GM18511 (cell line): ENCODE data around the gene NOL4L.

ENCODE experiments used
- ATAC-seq: cut with Tn5 transposase; IDR thresholded peaks from one replicate; pipeline ENCODE4 v1.9.1; 2021; ENCODE audit warnings: mild to moderate bottlenecking, moderate library complexity; ENCODE audit not compliant: unreplicated experiment

The NOL4L gene

DNA sequence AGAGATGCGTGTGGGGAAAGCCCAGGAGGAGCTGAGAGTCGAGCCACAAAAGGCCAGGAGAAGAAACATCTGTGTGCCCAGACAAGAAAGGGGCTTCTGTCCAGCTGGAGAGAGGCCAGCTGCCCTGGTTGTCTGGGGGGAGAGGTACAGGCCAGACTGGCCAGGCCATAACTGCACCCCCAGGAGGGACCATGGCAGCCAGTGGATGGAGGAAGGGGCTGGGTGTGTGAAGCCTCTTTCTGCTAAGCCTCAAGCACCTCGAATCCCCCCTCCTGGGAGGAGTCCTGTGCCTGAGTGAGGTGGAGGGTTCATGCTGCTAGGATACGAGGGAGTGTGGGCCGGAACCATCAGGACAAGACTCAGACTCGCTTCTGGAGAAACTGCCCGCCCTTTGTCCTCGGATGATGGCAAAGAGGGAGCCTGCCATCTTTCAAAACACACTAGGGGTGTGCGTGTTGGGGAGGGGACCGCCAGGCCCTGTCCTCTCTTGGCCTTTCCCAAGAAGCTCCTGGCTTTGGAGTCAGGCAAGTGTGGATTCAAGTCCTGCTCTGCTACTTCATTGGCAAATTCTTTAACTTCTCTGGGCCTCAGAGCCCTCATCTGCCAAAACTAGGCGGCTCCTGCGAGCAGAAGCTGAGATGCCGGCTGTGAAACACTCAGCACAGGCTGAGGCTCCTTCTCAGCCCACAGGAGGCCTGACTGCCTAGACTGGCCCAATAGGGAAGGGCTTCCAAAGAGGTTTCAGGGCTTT, 136.7 kb downstream of the NOL4L start:
- ATAC-seq, result no peak

- no peak for ATAC-seq
These were observed 137.8 kb downstream of the NOL4L start for GRCh38 chr20:32447136-32448027.

DNA sequence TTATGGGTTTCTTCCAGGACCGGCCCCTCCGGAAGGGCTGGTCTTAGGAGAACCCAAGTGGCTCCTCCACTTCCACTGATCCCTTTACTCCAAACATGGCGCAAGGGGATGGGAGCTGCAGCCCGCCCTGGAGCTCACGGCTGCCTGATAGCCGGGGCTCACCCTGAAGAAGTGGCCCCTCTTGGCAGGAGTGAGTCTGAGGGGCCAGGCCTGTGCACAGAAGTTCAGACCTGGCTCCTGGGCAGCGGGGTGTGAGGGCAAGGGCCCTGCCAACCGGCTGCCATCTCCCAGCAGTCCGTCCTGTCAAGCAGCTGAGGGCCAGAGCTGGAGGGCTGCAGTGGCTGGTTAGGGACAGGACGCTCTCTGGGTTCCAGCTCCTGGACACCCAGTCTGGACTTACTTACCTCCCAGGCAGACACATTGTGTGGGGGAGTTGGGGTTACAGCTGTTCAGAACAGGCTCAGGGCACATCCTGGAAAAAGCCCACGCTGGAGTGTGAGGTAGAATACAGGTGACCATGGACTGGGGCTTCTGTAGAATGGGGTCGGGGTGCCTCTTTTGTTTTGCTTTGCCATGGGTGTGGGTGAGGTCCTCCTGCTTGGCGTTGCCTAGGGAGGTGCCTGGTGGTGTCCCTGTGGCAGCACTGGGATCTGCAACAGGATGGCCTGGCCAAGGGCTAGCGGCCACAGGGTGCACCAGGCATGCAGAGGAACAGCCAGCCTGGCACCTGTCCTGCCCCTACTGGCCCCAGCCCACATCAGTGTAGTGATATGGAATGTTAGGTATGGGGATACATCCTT, 138.6 kb downstream of the NOL4L start:
- ATAC-seq, result no peak

DNA sequence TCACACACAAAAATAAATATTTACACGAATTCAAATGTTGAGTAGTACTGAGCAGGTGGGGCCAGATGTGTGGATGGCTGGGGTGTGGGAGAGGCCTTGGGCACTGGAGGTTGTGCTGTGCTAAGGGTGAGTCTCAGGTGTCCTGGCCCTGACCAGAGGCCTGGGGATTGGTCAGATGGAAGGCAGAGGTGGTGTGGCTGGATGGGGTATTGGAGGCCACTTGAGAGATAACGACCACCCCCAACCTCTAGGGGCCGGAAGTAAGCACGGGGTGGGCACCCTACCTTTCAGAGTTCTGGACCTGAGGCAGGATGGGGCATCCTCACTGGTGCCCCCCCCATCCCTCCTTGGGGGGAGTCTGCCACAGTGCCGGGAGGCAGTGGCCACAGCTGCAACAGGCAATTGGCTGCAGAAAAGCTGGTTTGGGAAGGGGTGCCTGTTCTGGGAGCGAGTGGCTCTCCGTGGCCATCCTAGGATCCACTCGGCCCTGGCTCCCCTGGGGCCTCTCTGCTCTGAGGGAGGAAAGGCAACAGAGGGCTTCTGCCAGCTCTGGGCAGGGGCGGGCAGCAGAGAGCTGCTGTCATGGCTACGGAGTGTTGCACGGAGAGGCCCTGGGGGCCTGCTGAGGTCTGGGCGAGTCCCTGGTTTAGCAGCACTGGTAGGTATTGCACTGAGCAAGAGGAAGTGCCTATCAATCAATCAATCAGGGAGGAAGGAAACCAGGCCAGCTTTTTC, 139.4 kb downstream of the NOL4L start:
- peak; percentile 72 for ATAC-seq

DNA sequence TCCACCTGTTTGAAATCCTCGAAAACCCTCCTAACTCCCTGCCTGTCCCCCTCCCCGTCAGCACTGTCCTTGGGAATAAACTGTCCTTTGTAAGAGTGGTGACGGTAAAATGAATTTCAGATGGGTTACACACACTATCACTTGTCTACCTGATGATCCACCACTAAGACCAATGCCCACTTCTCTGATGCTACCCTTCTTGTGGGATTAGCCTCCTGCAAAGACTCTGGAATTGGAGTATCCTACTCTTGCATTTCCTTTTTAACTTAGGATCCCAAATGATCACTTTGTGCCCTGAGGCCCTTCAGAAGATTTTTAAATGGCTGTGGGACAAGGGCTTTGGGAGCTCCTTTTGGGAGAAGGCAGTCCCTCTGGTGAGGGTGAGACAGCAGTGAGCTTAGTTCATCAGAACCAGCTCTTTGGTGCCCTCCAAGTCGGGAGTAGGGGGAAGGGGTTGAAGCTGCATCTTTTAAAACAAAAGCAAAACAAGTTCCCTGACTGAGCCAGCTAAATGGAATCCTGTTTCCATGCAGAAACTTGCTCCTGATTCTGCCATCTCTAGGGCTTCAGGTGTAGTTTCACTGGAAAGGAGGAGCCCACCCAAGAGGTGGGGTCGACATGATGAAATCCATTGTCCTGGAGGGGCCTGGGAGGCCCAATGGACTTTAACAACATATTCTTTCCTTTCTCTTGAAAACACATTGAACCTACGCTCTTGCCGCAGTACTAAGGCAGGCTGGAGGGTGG, 140.5 kb downstream of the NOL4L start:
- ATAC-seq, result no peak

GRCh38 chr20:32443386-32443974, 141.7 kb downstream of the NOL4L start:
- ATAC-seq, result no peak

GRCh38 chr20:32442630-32443373, 142.3 kb downstream of the NOL4L start:
- ATAC-seq, result no peak

DNA sequence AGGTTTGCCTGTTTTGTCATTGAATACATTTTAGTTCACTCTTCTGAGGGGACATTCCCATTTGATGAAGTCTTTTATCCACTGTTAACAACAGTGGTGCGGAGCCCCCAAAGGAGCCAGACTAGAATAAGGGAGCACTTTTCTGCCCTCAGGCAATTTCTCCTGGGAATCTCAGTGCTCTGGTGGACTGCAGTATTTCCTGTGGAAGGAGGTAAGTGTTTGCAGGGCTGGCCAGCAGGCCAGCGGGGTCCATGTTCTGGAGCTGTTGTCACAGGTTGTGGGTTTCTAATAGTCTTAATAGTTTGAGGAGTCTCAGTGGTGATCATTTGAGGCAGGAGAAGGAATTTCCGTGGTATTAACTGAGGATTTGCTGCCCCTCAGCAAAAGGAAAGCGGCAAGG, 143.5 kb downstream of the NOL4L start:
- ATAC-seq, result no peak

DNA sequence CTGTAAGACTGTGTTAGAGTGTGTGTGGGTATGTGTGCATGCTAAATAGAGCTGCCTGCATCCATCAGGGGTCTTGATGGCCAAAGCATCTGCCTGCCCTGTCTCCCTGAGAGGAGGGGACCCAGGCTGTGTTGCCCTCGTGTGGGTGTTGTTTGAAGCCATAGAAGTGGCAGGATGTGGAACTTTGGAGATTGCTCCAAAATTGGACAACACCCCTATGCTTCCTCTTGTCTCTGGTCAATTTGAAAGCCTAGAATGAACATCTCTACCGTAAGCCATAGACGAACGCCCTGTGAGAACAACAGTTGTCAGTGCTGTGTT, 144.4 kb downstream of the NOL4L start:
- ATAC-seq, result no peak

DNA sequence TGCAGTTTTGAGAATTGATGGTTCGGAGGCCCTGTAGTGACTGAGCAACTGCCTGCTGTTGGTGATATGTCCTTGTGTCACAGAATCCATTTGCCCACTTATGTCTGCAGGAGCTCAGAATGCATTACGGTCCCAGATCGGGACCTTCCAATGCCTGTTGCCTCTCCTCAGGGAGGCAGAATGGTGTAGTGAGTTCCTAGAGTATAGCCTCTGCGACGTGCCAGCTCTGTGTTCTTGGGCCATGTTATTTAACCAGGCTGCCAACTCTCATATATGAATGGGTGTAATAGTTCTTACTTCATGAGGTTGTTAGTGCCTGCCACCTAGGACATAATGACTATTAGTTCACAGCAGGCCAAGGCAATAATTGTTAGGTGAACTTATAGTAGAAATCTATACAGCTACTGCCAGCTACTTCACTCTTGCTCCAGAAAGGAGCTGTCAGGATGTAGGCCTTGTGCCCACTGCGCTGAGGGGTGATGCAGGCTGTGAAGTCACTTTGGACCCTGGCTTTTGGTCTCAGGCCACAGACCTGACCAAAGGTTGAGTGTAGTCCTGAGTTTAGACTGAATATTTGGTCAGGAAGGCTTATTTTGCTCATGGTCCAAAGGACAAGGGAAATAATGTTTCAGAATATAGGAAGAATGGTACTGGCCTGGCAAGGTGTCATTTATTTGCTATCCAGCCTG, 144.9 kb downstream of the NOL4L start:
- no peak for ATAC-seq

GRCh38 chr20:32439132-32439829, 145.9 kb downstream of the NOL4L start:
- ATAC-seq, result no peak

DNA sequence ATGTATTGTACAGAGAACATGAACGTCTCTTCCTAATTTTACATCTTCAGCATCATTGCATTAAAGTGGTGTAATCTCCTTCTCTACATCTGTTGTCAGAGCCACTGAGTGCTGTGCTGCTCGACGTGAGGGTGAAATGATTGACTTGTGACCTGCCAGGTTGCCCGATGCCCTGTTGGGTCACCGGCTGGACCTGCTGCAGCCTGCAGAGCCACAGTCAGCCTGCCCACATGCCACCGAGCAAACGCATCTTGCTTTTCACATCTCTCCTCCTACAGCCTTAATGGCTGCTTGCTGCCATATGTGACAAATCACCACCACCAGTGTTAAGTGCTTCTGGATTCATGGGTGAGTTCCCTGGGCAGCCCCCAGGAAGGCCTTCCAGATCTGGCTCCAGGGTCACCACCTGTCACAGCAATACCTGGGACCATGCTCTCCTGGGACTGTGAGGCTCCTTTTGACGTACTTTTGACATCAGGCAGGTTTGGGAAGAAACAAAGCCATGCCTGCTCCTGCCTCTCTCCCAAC, 146.7 kb downstream of the NOL4L start:
- ATAC-seq, result no peak

DNA sequence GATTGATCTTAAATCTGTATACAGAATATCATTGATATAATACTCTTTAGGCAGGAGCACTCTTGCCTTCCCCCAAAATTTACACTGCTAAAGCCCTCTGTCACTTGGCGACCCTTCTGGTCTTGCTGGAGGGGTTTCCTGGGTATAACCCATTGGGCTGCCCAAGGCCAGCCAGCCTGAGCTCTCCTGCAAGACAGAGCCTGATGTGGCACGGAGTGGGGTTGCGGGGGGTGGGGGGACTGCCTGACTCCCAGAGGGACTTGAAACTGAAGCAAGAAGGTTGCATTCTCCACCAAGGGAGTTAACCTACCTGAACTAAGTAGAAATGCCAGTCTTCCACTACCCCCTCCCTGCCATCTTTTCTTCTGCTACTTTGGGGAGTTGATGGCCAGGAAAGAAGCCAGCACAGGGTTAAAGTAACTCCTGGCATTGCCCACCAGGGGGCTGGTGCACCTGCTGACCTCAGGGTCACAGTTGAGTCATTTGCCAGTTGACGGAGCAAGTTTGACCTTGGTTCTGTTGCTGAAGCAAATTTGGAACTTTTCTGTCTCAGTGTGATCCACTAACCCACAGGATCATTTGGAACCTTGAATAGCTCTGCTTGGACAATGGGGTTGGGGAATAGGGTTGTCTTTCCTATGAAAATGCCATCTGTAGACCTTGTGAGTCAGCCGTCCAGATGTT, 147.6 kb downstream of the NOL4L start:
- ATAC-seq, result no peak

DNA sequence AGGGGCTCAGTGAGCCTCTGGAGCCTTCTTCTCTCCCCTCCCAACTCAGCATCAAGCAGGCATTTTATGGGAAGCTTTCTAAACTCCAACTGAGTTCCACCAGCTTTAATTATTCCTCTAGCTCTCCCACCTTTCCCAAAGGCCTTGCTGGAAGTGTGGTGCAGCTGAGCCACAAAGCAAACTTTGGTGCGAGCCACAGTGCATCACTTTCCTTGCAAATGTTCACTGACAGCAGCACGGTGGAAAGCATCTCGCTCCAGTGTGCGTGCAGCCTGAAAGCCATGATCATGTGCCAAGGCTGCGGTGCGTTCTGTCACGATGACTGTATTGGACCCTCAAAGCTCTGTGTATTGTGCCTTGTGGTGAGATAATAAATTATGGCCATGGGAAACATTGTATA, 148.2 kb downstream of the NOL4L start:
- ATAC-seq, result no peak

GRCh38 chr20:32436142-32436861, 148.8 kb downstream of the NOL4L start:
- ATAC-seq, result no peak

- ATAC-seq, result no peak
These were observed 149.6 kb downstream of the NOL4L start for GRCh38 chr20:32435449-32436107.
